ENCODE results near the gene ACSM5.

ACSM5 gene

GRCh38 chr16:20391045-20391444 is 18.3 kb upstream of the ACSM5 start:
- ATAC-seq = no peak
- TF ChIP-seq ARNTL (CRISPR knock-in tag; IDR thresholded peaks at IDR 0.05; ENCODE audit: borderline replicate concordance, low read depth) (no peak), ZC3H10 (CRISPR knock-in tag; IDR thresholded peaks at IDR 0.05) (no peak), ZNF8 (CRISPR knock-in tag; IDR thresholded peaks at IDR 0.05) (no peak), ZFP3 (CRISPR knock-in tag; IDR thresholded peaks at IDR 0.05) (no peak), CREB5 (CRISPR knock-in tag; IDR thresholded peaks at IDR 0.05; ENCODE audit: low read depth) (no peak), TCF4 (CRISPR knock-in tag; IDR thresholded peaks at IDR 0.05; ENCODE audit: borderline replicate concordance) (no peak), TSHZ2 (CRISPR knock-in tag; IDR thresholded peaks at IDR 0.05) (no peak), ESRRG (CRISPR knock-in tag; IDR thresholded peaks at IDR 0.05) (no peak), PPARA (CRISPR knock-in tag; IDR thresholded peaks at IDR 0.05; ENCODE audit: borderline replicate concordance) (no peak), BACH2 (CRISPR knock-in tag; IDR thresholded peaks at IDR 0.05; ENCODE audit: borderline replicate concordance) (no peak), OSR1 (CRISPR knock-in tag; IDR thresholded peaks at IDR 0.05) (no peak), ZFP30 (CRISPR knock-in tag; IDR thresholded peaks at IDR 0.05) (no peak), ZNF565 (CRISPR knock-in tag; conservative IDR thresholded peaks at IDR 0.05; ENCODE audit: low read depth) (no peak), CSRNP3 (CRISPR knock-in tag; IDR thresholded peaks at IDR 0.05) (no peak), PATZ1 (CRISPR knock-in tag; IDR thresholded peaks at IDR 0.05; ENCODE audit: borderline replicate concordance) (no peak), ISL1 (CRISPR knock-in tag; IDR thresholded peaks at IDR 0.05) (no peak), ZNF70 (CRISPR knock-in tag; IDR thresholded peaks at IDR 0.05) (no peak)

- TF ChIP-seq TOX (CRISPR knock-in tag; IDR thresholded peaks at IDR 0.05; ENCODE audit: borderline replicate concordance) (no peak), GLIS3 (CRISPR knock-in tag; IDR thresholded peaks at IDR 0.05) (no peak), ARNTL (CRISPR knock-in tag; IDR thresholded peaks at IDR 0.05; ENCODE audit: borderline replicate concordance, low read depth) (no peak), ZFP30 (CRISPR knock-in tag; IDR thresholded peaks at IDR 0.05) (no peak), CSDC2 (CRISPR knock-in tag; IDR thresholded peaks at IDR 0.05) (no peak), CSRNP3 (CRISPR knock-in tag; IDR thresholded peaks at IDR 0.05) (no peak), OSR1 (CRISPR knock-in tag; IDR thresholded peaks at IDR 0.05) (no peak), RARB (CRISPR knock-in tag; IDR thresholded peaks at IDR 0.05) (no peak), TCF4 (CRISPR knock-in tag; IDR thresholded peaks at IDR 0.05; ENCODE audit: borderline replicate concordance) (no peak), ZNF8 (CRISPR knock-in tag; IDR thresholded peaks at IDR 0.05) (no peak), POU6F1 (CRISPR knock-in tag; IDR thresholded peaks at IDR 0.05; ENCODE audit: borderline replicate concordance, low read depth) (no peak), PATZ1 (CRISPR knock-in tag; IDR thresholded peaks at IDR 0.05; ENCODE audit: borderline replicate concordance) (no peak)
- no peak for ATAC-seq
These were observed 15.3 kb upstream of the ACSM5 start for GRCh38 chr16:20393801-20394577.

Data from SK-N-SH treated with all-trans-retinoic acid at 6 μM for 48 hours (cell line).